ENCODE measurements around the gene PCDHGB3. TPM values are rescaled to one million over a fixed set of nuclear protein-coding genes. Genes with fewer than 3 reads are reported as not detected.

Gene PCDHGB3
- polyA plus RNA-seq, 1 donor from 2014 or later, result not detected

GRCh38 chr5:141326088-141326854 is 43.8 kb upstream of the PCDHGB3 start:
- Histone ChIP-seq H3K9me3 (ENCODE audit: low read length) (peaks cover 2% of the 10 kb centered on the region), H3K27ac (ENCODE audit: low read length) (no peak overlapping the region)

GRCh38 chr5:141328231-141328630 is 41.8 kb upstream of the PCDHGB3 start:
- no peak overlapping the region for H3K4me3 ChIP-seq (ENCODE audit: low read length)
- H3K9me3 ChIP-seq (ENCODE audit: low read length), result peaks cover 7% of the 10 kb centered on the region
- H3K4me2 ChIP-seq (ENCODE audit: low read length), result no peak overlapping the region
- no peaks in the 10 kb centered on the region for H4K20me1 ChIP-seq (ENCODE audit: insufficient read depth)
- no peaks in the 10 kb centered on the region for H3K9me2 ChIP-seq (ENCODE audit: insufficient read depth, low read length)
- no peaks in the 10 kb centered on the region for H3K27me3 ChIP-seq (ENCODE audit: insufficient read depth, low read depth, low read length)
- H2AFZ ChIP-seq (ENCODE audit: low read depth, low read length), result no peak overlapping the region
- no peaks in the 10 kb centered on the region for H3K36me3 ChIP-seq (ENCODE audit: insufficient read depth, low read length)
- H3K9ac ChIP-seq (ENCODE audit: low read length), result no peak overlapping the region
- no peaks in the 10 kb centered on the region for H3K79me2 ChIP-seq (replicated peaks; ENCODE audit: insufficient read depth, low read length)
- H3F3A ChIP-seq (ENCODE audit: insufficient read depth, low read length, poor library complexity, severe bottlenecking), result no peaks in the 10 kb centered on the region
- no peak overlapping the region for H3K27ac ChIP-seq (ENCODE audit: low read length)
- TF ChIP-seq EZH2 (IDR thresholded peaks at IDR 0.05; ENCODE audit: borderline replicate concordance, insufficient read depth, low read length, poor library complexity, severe bottlenecking) (no peak), RAD21 (conservative IDR thresholded peaks at IDR 0.05) (no peak), SMC3 (conservative IDR thresholded peaks at IDR 0.05; ENCODE audit: poor library complexity) (no peak), EP300 (conservative IDR thresholded peaks at IDR 0.05; ENCODE audit: poor library complexity, severe bottlenecking) (no peak), TAF1 (IDR thresholded peaks at IDR 0.05; ENCODE audit: low read depth) (no peak), MXI1 (conservative IDR thresholded peaks at IDR 0.05; ENCODE audit: poor library complexity, severe bottlenecking) (no peak)
- TF ChIP-seq, protein P1, sequence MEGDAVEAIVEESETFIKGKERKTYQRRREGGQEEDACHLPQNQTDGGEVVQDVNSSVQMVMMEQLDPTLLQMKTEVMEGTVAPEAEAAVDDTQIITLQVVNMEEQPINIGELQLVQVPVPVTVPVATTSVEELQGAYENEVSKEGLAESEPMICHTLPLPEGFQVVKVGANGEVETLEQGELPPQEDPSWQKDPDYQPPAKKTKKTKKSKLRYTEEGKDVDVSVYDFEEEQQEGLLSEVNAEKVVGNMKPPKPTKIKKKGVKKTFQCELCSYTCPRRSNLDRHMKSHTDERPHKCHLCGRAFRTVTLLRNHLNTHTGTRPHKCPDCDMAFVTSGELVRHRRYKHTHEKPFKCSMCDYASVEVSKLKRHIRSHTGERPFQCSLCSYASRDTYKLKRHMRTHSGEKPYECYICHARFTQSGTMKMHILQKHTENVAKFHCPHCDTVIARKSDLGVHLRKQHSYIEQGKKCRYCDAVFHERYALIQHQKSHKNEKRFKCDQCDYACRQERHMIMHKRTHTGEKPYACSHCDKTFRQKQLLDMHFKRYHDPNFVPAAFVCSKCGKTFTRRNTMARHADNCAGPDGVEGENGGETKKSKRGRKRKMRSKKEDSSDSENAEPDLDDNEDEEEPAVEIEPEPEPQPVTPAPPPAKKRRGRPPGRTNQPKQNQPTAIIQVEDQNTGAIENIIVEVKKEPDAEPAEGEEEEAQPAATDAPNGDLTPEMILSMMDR (IDR thresholded peaks at IDR 0.05; ENCODE audit: poor library complexity, severe bottlenecking), result no peak

More at GRCh38 chr5:141326088-141326854, 43.8 kb upstream of the PCDHGB3 start:
- Histone ChIP-seq H3K27me3 (ENCODE audit: insufficient read depth, low read depth, low read length) (no peaks in the 10 kb centered on the region), H3K9ac (ENCODE audit: low read length) (no peak overlapping the region), H4K20me1 (ENCODE audit: insufficient read depth) (no peaks in the 10 kb centered on the region), H3K36me3 (ENCODE audit: insufficient read depth, low read length) (no peaks in the 10 kb centered on the region), H3K4me3 (ENCODE audit: low read length) (no peak overlapping the region), H3K79me2 (replicated peaks; ENCODE audit: insufficient read depth, low read length) (no peaks in the 10 kb centered on the region), H3K9me2 (ENCODE audit: insufficient read depth, low read length) (no peaks in the 10 kb centered on the region), H2AFZ (ENCODE audit: low read depth, low read length) (no peak overlapping the region), H3F3A (ENCODE audit: insufficient read depth, low read length, poor library complexity, severe bottlenecking) (no peaks in the 10 kb centered on the region), H3K4me2 (ENCODE audit: low read length) (no peak overlapping the region)
- TF ChIP-seq SMC3 (conservative IDR thresholded peaks at IDR 0.05; ENCODE audit: poor library complexity) (no peak), RAD21 (conservative IDR thresholded peaks at IDR 0.05) (no peak), EZH2 (IDR thresholded peaks at IDR 0.05; ENCODE audit: borderline replicate concordance, insufficient read depth, low read length, poor library complexity, severe bottlenecking) (no peak), REST (IDR thresholded peaks at IDR 0.05; ENCODE audit: borderline replicate concordance) (no peak), EP300 (conservative IDR thresholded peaks at IDR 0.05; ENCODE audit: poor library complexity, severe bottlenecking) (no peak), POLR2AphosphoS5 (IDR thresholded peaks at IDR 0.05) (no peak), MXI1 (conservative IDR thresholded peaks at IDR 0.05; ENCODE audit: poor library complexity, severe bottlenecking) (no peak), TAF1 (IDR thresholded peaks at IDR 0.05; ENCODE audit: low read depth) (no peak)
- TF ChIP-seq, protein P1 (IDR thresholded peaks at IDR 0.05; ENCODE audit: poor library complexity, severe bottlenecking), result no peak

Measured in neural cell (in vitro differentiated cells).